Vagina (tissue), 2 donors: Measurements from ENCODE around the gene IMPACT.

ENCODE experiments used
- POLR2A ChIP-seq, 2 donors: fragments of 450-650 bp; IDR thresholded peaks; one replicate each; pipeline ENCODE4 v1.6.1; 2017; ENCODE audit warnings: antibody characterized with exemption in 2 of 2, mild to moderate bottlenecking in 2 of 2, moderate library complexity in 2 of 2
- POLR2AphosphoS5 ChIP-seq, 2 donors: sonication (generic); formaldehyde crosslinking; IDR thresholded peaks; one replicate each; pipeline ENCODE4 v1.9.0; 2017; ENCODE audit warnings: antibody characterized with exemption in 2 of 2, mild to moderate bottlenecking in 2 of 2, low read depth in 1 of 2; ENCODE audit not compliant: insufficient read depth in 1 of 2
- TF ChIP-seq, protein P1 (sequence below), 3 experiments: fragments of 450-650 bp in 2 of 3; fragments of 200-600 bp in 1 of 3; sonication (generic) in 1 of 3; IDR thresholded peaks; one replicate each; pipeline ENCODE4 v1.5.1; 2017 to 2019; ENCODE audit warnings: antibody characterized with exemption in 3 of 3, mild to moderate bottlenecking in 2 of 3, moderate library complexity in 2 of 3

DNA sequence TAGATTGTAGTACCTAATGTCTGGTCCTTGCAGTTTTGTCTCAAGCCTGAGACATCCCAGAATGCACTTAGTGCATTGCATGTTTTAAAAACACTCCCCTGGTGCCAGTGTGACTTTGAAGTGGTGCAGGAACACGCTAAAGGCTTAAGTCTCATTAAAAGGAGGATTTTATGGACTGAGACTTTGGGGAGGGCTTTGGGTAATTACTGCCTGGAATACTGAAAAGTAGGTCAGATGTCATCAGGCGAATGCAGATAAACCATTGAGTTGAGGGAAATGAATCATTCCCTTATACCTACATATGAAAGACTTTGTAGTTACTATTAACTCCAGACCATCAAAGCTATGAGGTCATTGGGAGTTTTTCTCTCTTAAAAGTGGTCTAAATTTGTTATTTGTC is 25.9 kb upstream of the IMPACT start:
- TF ChIP-seq, protein P1, sequence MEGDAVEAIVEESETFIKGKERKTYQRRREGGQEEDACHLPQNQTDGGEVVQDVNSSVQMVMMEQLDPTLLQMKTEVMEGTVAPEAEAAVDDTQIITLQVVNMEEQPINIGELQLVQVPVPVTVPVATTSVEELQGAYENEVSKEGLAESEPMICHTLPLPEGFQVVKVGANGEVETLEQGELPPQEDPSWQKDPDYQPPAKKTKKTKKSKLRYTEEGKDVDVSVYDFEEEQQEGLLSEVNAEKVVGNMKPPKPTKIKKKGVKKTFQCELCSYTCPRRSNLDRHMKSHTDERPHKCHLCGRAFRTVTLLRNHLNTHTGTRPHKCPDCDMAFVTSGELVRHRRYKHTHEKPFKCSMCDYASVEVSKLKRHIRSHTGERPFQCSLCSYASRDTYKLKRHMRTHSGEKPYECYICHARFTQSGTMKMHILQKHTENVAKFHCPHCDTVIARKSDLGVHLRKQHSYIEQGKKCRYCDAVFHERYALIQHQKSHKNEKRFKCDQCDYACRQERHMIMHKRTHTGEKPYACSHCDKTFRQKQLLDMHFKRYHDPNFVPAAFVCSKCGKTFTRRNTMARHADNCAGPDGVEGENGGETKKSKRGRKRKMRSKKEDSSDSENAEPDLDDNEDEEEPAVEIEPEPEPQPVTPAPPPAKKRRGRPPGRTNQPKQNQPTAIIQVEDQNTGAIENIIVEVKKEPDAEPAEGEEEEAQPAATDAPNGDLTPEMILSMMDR (IDR thresholded peaks at IDR 0.05) = no peak
- no peak for TF ChIP-seq POLR2AphosphoS5 (IDR thresholded peaks at IDR 0.05; ENCODE audit: insufficient read depth in 1 of 2, low read depth in 1 of 2)
- no peak for TF ChIP-seq POLR2A (IDR thresholded peaks at IDR 0.05)
